Stomach (tissue), 4 donors: ENCODE measurements around the gene NT5C2.

Experiments
- POLR2A ChIP-seq, 4 donors: fragments of 450-650 bp; IDR thresholded peaks; one replicate each; pipeline ENCODE4 v1.6.1; 2016; ENCODE audit warnings: antibody characterized with exemption in 4 of 4, control low read depth in 2 of 4, mild to moderate bottlenecking in 1 of 4, moderate library complexity in 1 of 4
- TF ChIP-seq, protein P1 (sequence below), 7 experiments: fragments of 450-650 bp in 4 of 7; fragments of 200-600 bp in 3 of 7; sonication (generic) in 3 of 7; IDR thresholded peaks; one replicate each; pipeline ENCODE4 v1.5.1; 2016 to 2019; ENCODE audit warnings: antibody characterized with exemption in 7 of 7, control low read depth in 2 of 7, mild to moderate bottlenecking in 1 of 7

DNA sequence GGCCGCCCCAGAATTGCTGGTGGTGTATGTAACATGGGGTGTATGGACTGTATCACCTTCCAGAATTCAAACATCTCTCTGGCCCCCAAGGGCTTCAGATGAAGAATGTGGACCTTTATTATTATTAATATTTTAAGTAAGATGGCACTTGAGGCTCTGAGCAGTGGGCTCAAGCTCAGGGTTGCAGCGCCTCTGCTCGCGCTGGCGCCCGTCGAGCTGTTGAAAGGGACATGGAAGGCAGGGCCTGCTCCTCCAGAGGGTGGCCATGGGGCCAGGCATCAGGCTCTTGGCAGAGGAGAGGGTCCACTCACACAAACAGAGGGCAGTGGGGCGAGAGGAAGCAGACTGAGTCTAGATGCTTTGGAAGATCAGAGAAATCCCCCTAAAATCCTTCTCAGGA lies 120.2 kb downstream of the NT5C2 start:
- TF ChIP-seq, protein P1, sequence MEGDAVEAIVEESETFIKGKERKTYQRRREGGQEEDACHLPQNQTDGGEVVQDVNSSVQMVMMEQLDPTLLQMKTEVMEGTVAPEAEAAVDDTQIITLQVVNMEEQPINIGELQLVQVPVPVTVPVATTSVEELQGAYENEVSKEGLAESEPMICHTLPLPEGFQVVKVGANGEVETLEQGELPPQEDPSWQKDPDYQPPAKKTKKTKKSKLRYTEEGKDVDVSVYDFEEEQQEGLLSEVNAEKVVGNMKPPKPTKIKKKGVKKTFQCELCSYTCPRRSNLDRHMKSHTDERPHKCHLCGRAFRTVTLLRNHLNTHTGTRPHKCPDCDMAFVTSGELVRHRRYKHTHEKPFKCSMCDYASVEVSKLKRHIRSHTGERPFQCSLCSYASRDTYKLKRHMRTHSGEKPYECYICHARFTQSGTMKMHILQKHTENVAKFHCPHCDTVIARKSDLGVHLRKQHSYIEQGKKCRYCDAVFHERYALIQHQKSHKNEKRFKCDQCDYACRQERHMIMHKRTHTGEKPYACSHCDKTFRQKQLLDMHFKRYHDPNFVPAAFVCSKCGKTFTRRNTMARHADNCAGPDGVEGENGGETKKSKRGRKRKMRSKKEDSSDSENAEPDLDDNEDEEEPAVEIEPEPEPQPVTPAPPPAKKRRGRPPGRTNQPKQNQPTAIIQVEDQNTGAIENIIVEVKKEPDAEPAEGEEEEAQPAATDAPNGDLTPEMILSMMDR (IDR thresholded peaks at IDR 0.05), result no peak
- no peak for TF ChIP-seq POLR2A (IDR thresholded peaks at IDR 0.05)
